Endothelial cell of umbilical vein (primary cell): ENCODE measurements around the gene TM4SF4. TPM values are rescaled to one million over a fixed set of nuclear protein-coding genes. Genes with fewer than 3 reads are reported as not detected.
A peak's percentile ranks its signal among the peaks of the same experiment; 100 is the strongest.

Source experiments
- BruUV-seq: library from RNA; stranded (reverse); fragments of 400-500 nt; replicated peaks from 2 replicates; lab custom pipeline; 2021; lab: Mats Ljungman, UMichigan
- CTCF ChIA-PET: fragments of 300-600, 350-600 bp; sonication (Branson Sonifier 250); formaldehyde crosslinking; loops from one replicate; lab custom pipeline; 2021; ENCODE audit warnings: antibody characterized with exemption, inconsistent platforms; lab: Charles Lee
- POLR2A ChIA-PET: fragments of 300-600, 350-600 bp; sonication (Branson Sonifier 250); formaldehyde crosslinking; loops from one replicate; lab custom pipeline; 2021; ENCODE audit warnings: antibody characterized with exemption, inconsistent platforms; lab: Charles Lee
- DNase-seq: peaks from one replicate; pipeline ENCODE4 v3.0.0-alpha.2; 2011; ENCODE audit warnings: low read depth, low spot score
- FAIRE-seq: peaks from 2 replicates; lab custom pipeline; 2011; peaks lifted over from hg19 to GRCh38; lab: Jason Lieb, UNC
- H2AFZ ChIP-seq: 2 replicates; pipeline ENCODE4 v1.6.0; 2012; ENCODE audit warnings: low read depth, low read length, control low read depth, inconsistent platforms
- H3K27ac ChIP-seq: 2 replicates; pipeline ENCODE4 v1.5.1; 2011; ENCODE audit warnings: low read depth, mild to moderate bottlenecking, control low read depth, low read length, moderate library complexity; ENCODE audit not compliant: insufficient read depth
- H3K27me3 ChIP-seq, 2 experiments: 2 replicates each; pipeline versions ENCODE4 v1.6.0 to v1.6.1; 2011; ENCODE audit warnings: low read length in 2 of 2, mixed read lengths in 1 of 2; ENCODE audit not compliant: control insufficient read depth in 2 of 2, insufficient read depth in 2 of 2
- H3K36me3 ChIP-seq, 2 experiments: 2 replicates in 1 of 2; 3 replicates in 1 of 2; pipeline ENCODE4 v1.5.1; 2011; ENCODE audit warnings: low read length in 2 of 2, mild to moderate bottlenecking in 1 of 2, moderate library complexity in 1 of 2; ENCODE audit not compliant: control insufficient read depth in 2 of 2, insufficient read depth in 2 of 2; ENCODE audit errors: extremely low read depth in 1 of 2
- H3K4me1 ChIP-seq: 3 replicates; pipeline ENCODE4 v1.5.1; 2011; ENCODE audit warnings: mild to moderate bottlenecking, low read length; ENCODE audit not compliant: control insufficient read depth, insufficient read depth; ENCODE audit errors: extremely low read depth
- H3K4me2 ChIP-seq: 2 replicates; pipeline ENCODE4 v1.6.1; 2011; ENCODE audit warnings: low read length, control low read depth, mixed read lengths; ENCODE audit not compliant: insufficient read depth
- H3K4me3 ChIP-seq, 3 experiments: fragments of 200-600 bp in 1 of 3; sonication (generic), shearing (Covaris generic) in 1 of 3; replicated peaks in 1 of 3; 2 replicates each; pipeline ENCODE4 v1.5.1; 2011 to 2016; ENCODE audit warnings: control low read depth in 3 of 3, low read length in 3 of 3, mild to moderate bottlenecking in 2 of 3, inconsistent platforms in 1 of 3, low read depth in 1 of 3, moderate library complexity in 1 of 3; ENCODE audit not compliant: insufficient read depth in 1 of 3
- H3K79me2 ChIP-seq: 2 replicates; pipeline ENCODE4 v1.6.0; 2012; ENCODE audit warnings: low read length, inconsistent platforms; ENCODE audit not compliant: control insufficient read depth, insufficient read depth
- H3K9ac ChIP-seq: replicated peaks from 2 replicates; pipeline ENCODE3; 2011; ENCODE audit warnings: low read length, control low read depth; ENCODE audit not compliant: insufficient read depth; ENCODE audit errors: extremely low read depth
- H3K9me1 ChIP-seq: replicated peaks from 3 replicates; pipeline ENCODE4 v1.6.0; 2011; ENCODE audit warnings: mild to moderate bottlenecking, low read length; ENCODE audit not compliant: control insufficient read depth, insufficient read depth; ENCODE audit errors: extremely low read depth
- H3K9me3 ChIP-seq: replicated peaks from 2 replicates; pipeline ENCODE4 v1.5.1; 2012; ENCODE audit warnings: low read length, inconsistent platforms; ENCODE audit not compliant: control insufficient read depth, insufficient read depth
- H4K20me1 ChIP-seq: replicated peaks from 2 replicates; pipeline ENCODE3; 2011; ENCODE audit warnings: mild to moderate bottlenecking, low read length; ENCODE audit not compliant: control insufficient read depth, insufficient read depth; ENCODE audit errors: extremely low read depth
- CTCF ChIP-seq, 2 donors: IDR thresholded peaks; 1 replicate in 1 of 2; 2 replicates in 1 of 2; pipeline ENCODE4 v1.5.1; 2011; ENCODE audit warnings: low read length in 2 of 2, mild to moderate bottlenecking in 2 of 2, moderate library complexity in 2 of 2, control low read depth in 1 of 2, inconsistent platforms in 1 of 2, low read depth in 1 of 2; ENCODE audit not compliant: insufficient read depth in 1 of 2; ENCODE audit errors: extremely low read depth in 1 of 2
- EZH2 ChIP-seq: IDR thresholded peaks from 2 replicates; pipeline ENCODE4 v1.6.1; 2012; ENCODE audit warnings: borderline replicate concordance, low read depth, mild to moderate bottlenecking, moderate library complexity, low read length, inconsistent platforms; ENCODE audit not compliant: severe bottlenecking
- FOS ChIP-seq: IDR thresholded peaks from 2 replicates; pipeline ENCODE4 v1.6.1; 2011; ENCODE audit warnings: mild to moderate bottlenecking, low read length, moderate library complexity, borderline replicate concordance; ENCODE audit not compliant: insufficient read depth
- GATA2 ChIP-seq: IDR thresholded peaks from 2 replicates; pipeline ENCODE4 v1.7.0; 2011; ENCODE audit warnings: low read depth, mild to moderate bottlenecking, moderate library complexity, mixed read lengths, low read length; ENCODE audit not compliant: insufficient read length, insufficient read depth
- JUN ChIP-seq: IDR thresholded peaks from 2 replicates; pipeline ENCODE4 v1.6.1; 2011; ENCODE audit warnings: borderline replicate concordance, low read depth; ENCODE audit not compliant: insufficient read length, insufficient read depth
- MAX ChIP-seq: IDR thresholded peaks from 2 replicates; pipeline ENCODE4 v1.6.1; 2011; ENCODE audit not compliant: insufficient read depth, insufficient read length
- MYC ChIP-seq: IDR thresholded peaks from one replicate; pipeline ENCODE4 v1.6.1; 2011; ENCODE audit warnings: mild to moderate bottlenecking, low read depth, low read length
- POLR2A ChIP-seq: IDR thresholded peaks from 2 replicates; pipeline ENCODE4 v1.6.1; 2012; ENCODE audit warnings: low read depth, mild to moderate bottlenecking, control low read depth, low read length
- POLR2AphosphoS5 ChIP-seq: IDR thresholded peaks from 2 replicates; pipeline ENCODE4 v1.6.1; 2012; ENCODE audit warnings: low read depth, mild to moderate bottlenecking, control low read depth, low read length, moderate library complexity; ENCODE audit not compliant: insufficient read depth
- dilution Hi-C: fragments of 300-500 bp; cut with MboI; formaldehyde crosslinking; loops from one replicate; pipeline ENCODE4 v1.15.0; 2019; ENCODE audit warnings: low sequenced_read_pairs; ENCODE audit not compliant: extremely low pct_ligation_motif_present
- intact Hi-C: fragments of 100-400 bp; cut with micrococcal nuclease; formaldehyde crosslinking; loops from one replicate; pipeline ENCODE4 v1.10.0; 2022
- polyA plus RNA-seq, 4 experiments: library from polyadenylated mRNA; depleted of rRNA in 3 of 4; stranded (reverse) in 3 of 4; unstranded in 1 of 4; fragments of >200 nt; gene quantifications; 2 replicates each; pipeline versions ENCODE4 v1.2.1 to v1.2.3, GENCODE V29; 2011 to 2012; ENCODE audit warnings: missing spikeins in 1 of 4
- total RNA-seq: library from RNA; stranded (reverse); gene quantifications from 2 replicates; pipeline ENCODE4 v1.2.3, GENCODE V29; 2021

TM4SF4 gene
- total and polyA plus RNA-seq, 2 donors (not counting 3 experiments of a cell fraction or from before 2014, with no cell fraction given), result not detected

- POLR2A ChIA-PET, result interaction anchor here (1.0 kb wide), 1 partner anchor 97 kb away, joined by 3 read pairs; no protein-coding TSS in a partner anchor
- H3K4me2 ChIP-seq, result no peak overlapping the region
- peaks cover 22% of the 10 kb centered on the region for H3K4me1 ChIP-seq
These were observed 894 bp upstream of the TM4SF4 start for GRCh38 chr3:149473357-149474249.

More at GRCh38 chr3:149473357-149474249, 894 bp upstream of the TM4SF4 start:
- dilution Hi-C loops, result no loop called here
- Histone ChIP-seq H3K79me2 (no peaks in the 10 kb centered on the region), H3K27me3 (no peaks in the 10 kb centered on the region), H3K9ac (no peak overlapping the region), H3K9me1 (no peaks in the 10 kb centered on the region), H2AFZ (no peak overlapping the region), H4K20me1 (no peaks in the 10 kb centered on the region), H3K4me3 (no peak overlapping the region), H3K9me3 (no peaks in the 10 kb centered on the region), H3K27ac (no peak overlapping the region), H3K36me3 (no peaks in the 10 kb centered on the region)
- no TSS peak for BruUV-seq
- TF ChIP-seq CTCF (IDR thresholded peaks at IDR 0.05; ENCODE audit: extremely low read depth in 1 of 2, insufficient read depth in 1 of 2, low read depth in 1 of 2, low read length in 2 of 2) (no peak), MYC (no peak), MAX (no peak), POLR2A (no peak), FOS (no peak), EZH2 (no peak), GATA2 (no peak), POLR2AphosphoS5 (no peak), JUN (no peak)
- FAIRE-seq (no peak), DNase-seq (peak; percentile 17)
- CTCF ChIA-PET, result interaction anchor here (0.7 to 2.4 kb wide), 6 partner anchors 16 to 335 kb away, joined by 3 to 10 read pairs (median 4); no protein-coding TSS in a partner anchor
- intact Hi-C loops, result no loop called here
